ENCODE results near the gene NFE2L3. TPM values are rescaled to one million over a fixed set of nuclear protein-coding genes. Genes with fewer than 3 reads are reported as not detected.

The NFE2L3 gene
- total RNA-seq, 1 experiment from 2014 or later: 40.0 TPM

DNA sequence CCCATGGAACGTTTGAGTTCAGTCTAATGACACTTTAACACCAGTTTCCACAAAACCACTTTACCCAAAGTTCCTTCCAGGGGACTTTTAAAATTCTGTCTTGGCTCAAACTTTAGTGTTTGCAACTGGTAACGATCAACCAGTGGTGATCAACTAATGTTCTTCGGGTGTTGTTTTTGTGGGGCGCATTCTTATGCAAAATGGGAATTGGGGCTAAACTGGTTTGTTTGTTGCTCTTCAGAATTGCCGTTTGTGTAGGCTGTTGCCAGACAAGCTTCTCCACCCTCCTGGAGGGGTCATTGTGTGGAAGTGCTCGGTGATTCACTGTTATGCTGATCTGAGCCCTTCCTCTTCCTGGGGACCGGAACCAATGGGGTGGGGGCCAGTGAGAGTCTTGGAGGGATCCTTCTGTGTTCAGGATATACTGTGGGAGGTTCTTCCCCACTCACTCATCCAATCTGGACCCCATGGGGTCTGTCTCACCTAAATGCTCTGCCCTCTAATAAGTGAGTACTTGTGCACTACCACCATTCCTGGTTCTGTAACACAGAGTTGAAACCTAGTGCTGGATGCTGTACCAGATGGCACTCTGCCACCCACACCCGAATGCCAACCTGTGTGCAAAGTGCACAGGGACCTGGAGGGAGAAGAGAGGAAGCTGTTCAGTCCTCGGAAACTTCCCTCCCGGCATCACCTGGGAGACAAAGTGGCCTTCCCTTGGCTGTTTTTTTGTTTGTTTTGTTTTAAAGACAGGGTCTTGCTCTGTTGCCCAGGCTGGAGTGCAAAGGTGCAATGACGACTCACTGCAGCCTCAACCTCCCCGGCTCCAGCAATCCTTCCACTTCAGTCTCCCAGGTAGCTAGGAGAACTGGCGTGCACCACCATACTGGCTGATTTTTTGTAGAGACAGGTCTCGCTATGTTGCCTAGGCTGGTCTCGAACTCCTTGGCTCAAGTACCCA is 2.1 kb downstream of the NFE2L3 start:
- no TSS peak for BruUV-seq (replicated peaks)
- H3K9ac ChIP-seq (ENCODE audit: low read length): peak overlapping the region; percentile 80
- 0 out of 2 replicates have a peak overlapping the region, but pooled peaks have one; percentile 30 for H2AFZ ChIP-seq (ENCODE audit: low read length)
- peak overlapping the region; percentile 96 for H3K4me2 ChIP-seq (ENCODE audit: low read length)
- ChIA-PET POLR2A (ENCODE audit: unreplicated experiment) (interaction anchor here (0.6 to 1.0 kb wide), 2 partner anchors 47 to 61 kb away, joined by 3 read pairs; partner anchors contain the start of gene CBX3), CTCF (no interaction called here)
- no peaks in the 10 kb centered on the region for H3K27me3 ChIP-seq (ENCODE audit: low read length)
- H3K27ac ChIP-seq (ENCODE audit: low read length): peak overlapping the region; percentile 96
- peaks cover 5% of the 10 kb centered on the region for H3F3A ChIP-seq (ENCODE audit: low read length, unreplicated experiment)
- intact Hi-C loops (cut with micrococcal nuclease): no loop called here
- no peak for TF ChIP-seq EZH2 (IDR thresholded peaks at IDR 0.05; ENCODE audit: low read length, unreplicated experiment)
- no peak for TF ChIP-seq CTCF (conservative IDR thresholded peaks at IDR 0.05; ENCODE audit: low read depth, low read length)
- no peak for TF ChIP-seq EZH2phosphoT487 (IDR thresholded peaks at IDR 0.05; ENCODE audit: borderline replicate concordance, low read length)
- H3K4me3 ChIP-seq (ENCODE audit: low read length): peak overlapping the region; percentile 81
- H4K20me1 ChIP-seq (ENCODE audit: low read length): no peaks in the 10 kb centered on the region
- H3K4me1 ChIP-seq (ENCODE audit: insufficient read depth, low read length): peaks cover 56% of the 10 kb centered on the region
- DNase-seq (peak; percentile 84), ATAC-seq (peak; percentile 56)
- H3K79me2 ChIP-seq (ENCODE audit: low read length): peaks cover 64% of the 10 kb centered on the region
- H3K9me2 ChIP-seq (replicated peaks; ENCODE audit: low read length): no peaks in the 10 kb centered on the region
- H3K9me3 ChIP-seq (ENCODE audit: low read length): no peaks in the 10 kb centered on the region
- H3K36me3 ChIP-seq (ENCODE audit: low read depth, low read length): no peaks in the 10 kb centered on the region

DNA sequence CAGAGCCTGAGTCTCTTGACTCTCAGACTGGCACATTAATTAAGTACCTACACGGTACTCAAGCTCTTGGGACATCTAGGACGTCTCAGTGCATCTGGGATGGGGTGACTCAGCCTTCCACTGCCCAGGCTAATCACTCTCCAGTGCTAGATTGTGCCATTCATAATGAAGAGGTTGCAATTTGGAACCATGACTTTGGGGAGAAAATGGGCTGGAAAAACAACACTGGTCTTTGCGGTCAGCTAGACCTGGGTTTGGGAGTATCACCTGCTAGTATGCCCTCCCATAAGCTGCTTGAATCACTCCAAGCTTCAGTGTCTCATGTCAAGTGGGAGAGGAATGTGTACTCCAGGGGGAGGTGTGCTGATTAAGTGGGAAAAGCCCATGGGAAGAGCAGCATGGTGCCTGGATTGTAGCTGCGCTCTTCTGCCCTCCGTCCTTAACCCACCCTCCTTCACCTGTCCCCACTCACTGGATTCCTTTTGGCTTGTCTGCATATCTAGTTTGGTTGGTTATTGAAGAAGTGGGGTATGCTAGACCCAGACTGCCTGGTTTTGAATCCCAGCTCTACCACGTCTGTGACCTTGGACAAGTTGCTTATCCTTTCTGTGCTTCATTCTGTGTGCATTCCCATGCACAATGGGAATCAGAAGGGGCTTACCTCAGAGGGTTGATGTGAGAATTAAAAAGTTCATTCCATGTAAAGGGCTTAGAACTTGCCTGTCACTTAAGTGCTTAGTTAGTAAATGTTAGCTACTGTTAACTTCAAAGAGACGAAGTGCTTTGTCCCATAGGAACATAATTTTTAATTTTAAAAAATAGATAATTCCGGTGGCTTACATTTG is 3.8 kb downstream of the NFE2L3 start:
- Histone ChIP-seq H3K9ac (ENCODE audit: low read length) (peak overlapping the region; percentile 80), H2AFZ (ENCODE audit: low read length) (no peak overlapping the region), H3K27ac (ENCODE audit: low read length) (peak overlapping the region; percentile 96), H3K27me3 (ENCODE audit: low read length) (no peaks in the 10 kb centered on the region), H3K9me3 (ENCODE audit: low read length) (no peaks in the 10 kb centered on the region), H3K4me1 (ENCODE audit: insufficient read depth, low read length) (peaks cover 72% of the 10 kb centered on the region), H3K79me2 (ENCODE audit: low read length) (peaks cover 81% of the 10 kb centered on the region), H3K4me2 (ENCODE audit: low read length) (peak overlapping the region; percentile 96), H3K9me2 (replicated peaks; ENCODE audit: low read length) (no peaks in the 10 kb centered on the region), H3K4me3 (ENCODE audit: low read length) (peak overlapping the region; percentile 62), H4K20me1 (ENCODE audit: low read length) (no peaks in the 10 kb centered on the region), H3F3A (ENCODE audit: low read length, unreplicated experiment) (peaks cover 5% of the 10 kb centered on the region), H3K36me3 (ENCODE audit: low read depth, low read length) (no peaks in the 10 kb centered on the region)
- TF ChIP-seq EZH2 (IDR thresholded peaks at IDR 0.05; ENCODE audit: low read length, unreplicated experiment) (no peak), EZH2phosphoT487 (IDR thresholded peaks at IDR 0.05; ENCODE audit: borderline replicate concordance, low read length) (no peak), CTCF (conservative IDR thresholded peaks at IDR 0.05; ENCODE audit: low read depth, low read length) (no peak; the same call in 1 of the 2 replicates)
- BruUV-seq (replicated peaks): TSS peak; percentile 46
- ATAC-seq (peak; percentile 4), DNase-seq (peak; percentile 61)
- ChIA-PET POLR2A (ENCODE audit: unreplicated experiment) (interaction anchor here (0.6 to 1.0 kb wide), 6 partner anchors 10 to 1021 kb away, joined by 3 to 26 read pairs (median 4); partner anchors contain the start of gene CBX3), CTCF (interaction anchor here (1.5 kb wide), 1 partner anchor 65 kb away, joined by 5 read pairs; no protein-coding TSS in a partner anchor)
- intact Hi-C loops (cut with micrococcal nuclease): loop anchor here (1.0 to 5.0 kb wide), 5 partner anchors 25 to 1012 kb away; partner anchors contain the start of gene HOXA9
